Body of pancreas (tissue), 4 donors: ENCODE data around the gene TTLL11.

ENCODE experiments used
- CTCF ChIP-seq, 7 experiments: fragments of 450-650 bp in 4 of 7; fragments of 200-600 bp in 3 of 7; sonication (generic) in 3 of 7; IDR thresholded peaks; one replicate each; pipeline ENCODE4 v1.5.1; 2016 to 2019; ENCODE audit warnings: antibody characterized with exemption in 7 of 7
- POLR2A ChIP-seq, 3 donors: fragments of 450-650 bp; IDR thresholded peaks; one replicate each; pipeline ENCODE4 v1.6.1; 2016; ENCODE audit warnings: antibody characterized with exemption in 3 of 3, mild to moderate bottlenecking in 2 of 3

GRCh38 chr9:122092611-122093506 lies at the start of gene TTLL11:
- TF ChIP-seq POLR2A (IDR thresholded peaks at IDR 0.05) (peak; percentile 65 to 84 (median 70)), CTCF (IDR thresholded peaks at IDR 0.05) (peak in 1 of 7 experiments; percentile 19)
